HepG2 (cell line): ENCODE results near the gene WWC1. TPM values are rescaled to one million over a fixed set of nuclear protein-coding genes. Genes with fewer than 3 reads are reported as not detected.

Experiments used
- ATM ChIP-seq: fragments of 450-650 bp; IDR thresholded peaks from 2 replicates; pipeline ENCODE4 v1.7.1; 2017; ENCODE audit warnings: mild to moderate bottlenecking, borderline replicate concordance
- CREB1 ChIP-seq, 2 experiments: fragments of 450-650 bp in 1 of 2; IDR thresholded peaks; 2 replicates each; pipeline ENCODE4 v1.6.1; 2016 to 2017; ENCODE audit warnings: control low read depth in 1 of 2, mild to moderate bottlenecking in 1 of 2, missing compliant biosample characterization in 1 of 2, missing genetic modification characterization in 1 of 2
- DNMT3B ChIP-seq: conservative IDR thresholded peaks from 2 replicates; pipeline ENCODE4 v1.6.1; 2016; ENCODE audit warnings: missing biosample characterization, control low read depth
- FOSL2 ChIP-seq: sonication (generic); formaldehyde crosslinking; IDR thresholded peaks from 2 replicates; pipeline ENCODE4 v1.4.0; 2020; ENCODE audit warnings: missing genetic modification reagents
- GATA4 ChIP-seq: sonication (generic); IDR thresholded peaks from 2 replicates; pipeline ENCODE4 v1.6.1; 2016; ENCODE audit warnings: antibody characterized with exemption, low read depth, borderline replicate concordance
- HNRNPK ChIP-seq: fragments of 200-400 bp; formaldehyde crosslinking; IDR thresholded peaks from 2 replicates; pipeline ENCODE4 v1.6.1; 2018; ENCODE audit warnings: low read length, low read depth, moderate library complexity, mild to moderate bottlenecking; ENCODE audit not compliant: poor library complexity, severe bottlenecking
- IKZF4 ChIP-seq: sonication (generic); formaldehyde crosslinking; IDR thresholded peaks from 2 replicates; pipeline ENCODE4 v1.5.1; 2020; ENCODE audit warnings: borderline replicate concordance, mild to moderate bottlenecking, low read depth, missing genetic modification reagents; ENCODE audit errors: not compliant biosample characterization
- KDM4B ChIP-seq: sonication (generic); formaldehyde crosslinking; IDR thresholded peaks from 2 replicates; pipeline ENCODE4 v1.4.0; 2020; ENCODE audit warnings: missing genetic modification reagents
- KDM5A ChIP-seq: fragments of 200-600 bp; sonication (generic); IDR thresholded peaks from 2 replicates; pipeline ENCODE4 v1.7.0; 2018; ENCODE audit warnings: antibody characterized with exemption, mild to moderate bottlenecking, low read length, borderline replicate concordance
- KLF6 ChIP-seq: IDR thresholded peaks from 2 replicates; pipeline ENCODE4 v1.8.0; 2016; ENCODE audit warnings: missing biosample characterization, missing genetic modification reagents
- MED1 ChIP-seq: sonication (generic); formaldehyde crosslinking; IDR thresholded peaks from 2 replicates; pipeline ENCODE4 v1.4.0; 2020; ENCODE audit warnings: missing genetic modification reagents
- NFKB2 ChIP-seq: sonication (generic); formaldehyde crosslinking; IDR thresholded peaks from 2 replicates; pipeline ENCODE4 v1.4.0; 2020; ENCODE audit warnings: missing genetic modification reagents, borderline replicate concordance
- NRL ChIP-seq: sonication (generic); formaldehyde crosslinking; IDR thresholded peaks from 2 replicates; pipeline ENCODE4 v1.5.0; 2020; ENCODE audit warnings: missing genetic modification reagents, mild to moderate bottlenecking, moderate library complexity, borderline replicate concordance
- RARA ChIP-seq: IDR thresholded peaks from 2 replicates; pipeline ENCODE4 v1.6.1; 2016; ENCODE audit warnings: missing genetic modification reagents, missing compliant biosample characterization
- RARG ChIP-seq: sonication (generic); formaldehyde crosslinking; IDR thresholded peaks from 2 replicates; pipeline ENCODE4 v1.4.0; 2020; ENCODE audit warnings: low read depth, mild to moderate bottlenecking, missing genetic modification reagents
- RXRB ChIP-seq: IDR thresholded peaks from 2 replicates; pipeline ENCODE4 v1.6.1; 2016; ENCODE audit warnings: borderline replicate concordance, missing genetic modification reagents, missing compliant biosample characterization
- SOX13 ChIP-seq, 3 experiments: fragments of 450-650 bp in 1 of 3; sonication (generic) in 1 of 3; formaldehyde crosslinking in 1 of 3; IDR thresholded peaks in 2 of 3; conservative IDR thresholded peaks in 1 of 3; 2 replicates each; pipeline versions ENCODE4 v1.5.0 to v1.6.1; 2016 to 2020; ENCODE audit warnings: antibody characterized with exemption in 1 of 3, mild to moderate bottlenecking in 1 of 3, missing compliant biosample characterization in 1 of 3, missing genetic modification reagents in 1 of 3, moderate library complexity in 1 of 3
- XBP1 ChIP-seq: sonication (generic); formaldehyde crosslinking; IDR thresholded peaks from 2 replicates; pipeline ENCODE4 v1.5.0; 2020; ENCODE audit warnings: missing genetic modification reagents
- polyA plus RNA-seq, 8 experiments: library from polyadenylated mRNA; depleted of rRNA in 3 of 8; stranded (reverse) in 7 of 8; unstranded in 1 of 8; fragments of >200 nt; fragmentation: Illumina TruSeq in 4 of 8; extraction: Trizol in 4 of 8; gene quantifications; 2 replicates each; pipeline versions ENCODE4 v1.2.1 to v1.2.3, GENCODE V29; 2011 to 2016; ENCODE audit warnings: low read depth in 4 of 8, missing spikeins in 1 of 8, mixed read lengths in 1 of 8; ENCODE audit not compliant: insufficient read depth in 1 of 8
- total RNA-seq, 5 experiments: library from RNA; depleted of rRNA; stranded (reverse); fragments of >200 nt; fragmentation: Illumina TruSeq; extraction: Trizol; gene quantifications; 2 replicates each; pipeline ENCODE4 v1.2.3, GENCODE V29; 2016; ENCODE audit warnings: low read depth in 1 of 5
- TF ChIP-seq, protein P1 (sequence below): sonication (generic); formaldehyde crosslinking; IDR thresholded peaks from 2 replicates; pipeline ENCODE4 v1.8.0; 2022; ENCODE audit warnings: missing genetic modification reagents, mild to moderate bottlenecking, inconsistent platforms, borderline replicate concordance
- TF ChIP-seq, protein P2 (sequence below): sonication (generic); formaldehyde crosslinking; conservative IDR thresholded peaks from 2 replicates; pipeline ENCODE4 v1.8.0; 2022; ENCODE audit warnings: low read depth, missing genetic modification reagents
- TF ChIP-seq, protein P3 (sequence below): sonication (generic); formaldehyde crosslinking; conservative IDR thresholded peaks from 2 replicates; pipeline ENCODE4 v1.4.0; 2020; ENCODE audit warnings: missing genetic modification reagents
- TF ChIP-seq, protein P4 (sequence below): sonication (generic); formaldehyde crosslinking; IDR thresholded peaks from 2 replicates; pipeline ENCODE4 v1.4.0; 2020; ENCODE audit warnings: low read depth, missing genetic modification reagents

The WWC1 gene
- total and polyA plus RNA-seq, 2 of the 13 experiments (the other 11 are each of a cell fraction or from before 2014, with no cell fraction given), result 8.3 to 17.9 TPM

DNA sequence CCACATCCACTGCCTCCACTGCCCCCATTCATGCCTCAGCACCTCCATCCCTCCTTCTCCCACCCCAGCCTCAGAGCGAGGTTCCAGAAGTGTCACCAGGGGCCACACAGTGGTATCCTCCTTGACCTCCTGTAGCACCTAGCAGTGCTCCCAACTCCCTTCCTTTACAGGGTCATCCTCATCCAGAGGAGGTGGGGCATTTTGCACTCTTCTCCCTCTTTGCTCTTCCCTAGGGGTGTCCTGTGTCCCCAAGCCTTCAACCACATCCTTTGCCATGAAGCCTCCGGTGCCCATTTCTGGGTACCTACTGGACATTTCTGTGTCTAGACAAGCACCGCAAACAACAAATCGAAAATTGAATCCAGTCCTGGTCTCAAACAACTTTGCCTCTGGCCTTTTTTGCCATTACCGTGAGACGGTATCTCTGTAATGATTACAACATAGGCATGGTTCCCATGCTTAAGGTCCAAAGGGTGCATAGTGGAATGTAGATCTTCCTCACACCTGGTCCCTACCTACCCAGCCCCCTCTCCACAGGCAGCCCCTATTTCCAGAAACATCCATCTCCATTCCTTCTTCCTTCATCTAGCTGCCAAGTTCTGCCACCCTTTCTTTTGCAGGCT, 17.6 kb downstream of the WWC1 start (continued):
- TF ChIP-seq, protein P1, sequence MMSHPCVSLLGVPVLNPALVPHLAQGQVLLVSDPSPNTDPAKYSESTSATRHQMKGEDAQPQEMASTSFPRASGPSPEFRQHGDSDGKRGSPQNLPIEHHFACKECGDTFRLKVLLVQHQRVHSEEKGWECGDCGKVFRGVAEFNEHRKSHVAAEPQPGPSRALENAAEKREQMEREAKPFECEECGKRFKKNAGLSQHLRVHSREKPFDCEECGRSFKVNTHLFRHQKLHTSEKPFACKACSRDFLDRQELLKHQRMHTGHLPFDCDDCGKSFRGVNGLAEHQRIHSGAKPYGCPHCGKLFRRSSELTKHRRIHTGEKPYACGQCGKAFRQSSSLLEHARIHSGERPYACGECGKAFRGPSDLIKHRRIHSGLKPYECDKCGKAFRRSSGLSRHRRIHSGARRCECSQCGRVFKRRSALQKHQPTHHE (CRISPR knock-in tag), result no peak
- TF ChIP-seq, protein P2, sequence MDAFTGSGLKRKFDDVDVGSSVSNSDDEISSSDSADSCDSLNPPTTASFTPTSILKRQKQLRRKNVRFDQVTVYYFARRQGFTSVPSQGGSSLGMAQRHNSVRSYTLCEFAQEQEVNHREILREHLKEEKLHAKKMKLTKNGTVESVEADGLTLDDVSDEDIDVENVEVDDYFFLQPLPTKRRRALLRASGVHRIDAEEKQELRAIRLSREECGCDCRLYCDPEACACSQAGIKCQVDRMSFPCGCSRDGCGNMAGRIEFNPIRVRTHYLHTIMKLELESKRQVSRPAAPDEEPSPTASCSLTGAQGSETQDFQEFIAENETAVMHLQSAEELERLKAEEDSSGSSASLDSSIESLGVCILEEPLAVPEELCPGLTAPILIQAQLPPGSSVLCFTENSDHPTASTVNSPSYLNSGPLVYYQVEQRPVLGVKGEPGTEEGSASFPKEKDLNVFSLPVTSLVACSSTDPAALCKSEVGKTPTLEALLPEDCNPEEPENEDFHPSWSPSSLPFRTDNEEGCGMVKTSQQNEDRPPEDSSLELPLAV (CRISPR knock-in tag), result no peak
- no peak for TF ChIP-seq KDM4B
- no peak for TF ChIP-seq ATM
- no peak for TF ChIP-seq DNMT3B
- TF ChIP-seq RXRB (CRISPR knock-in tag), result 0 out of 2 replicates have a peak, but pooled peaks have one; percentile 35
- no peak for TF ChIP-seq XBP1 (CRISPR knock-in tag)
- TF ChIP-seq, protein P3, sequence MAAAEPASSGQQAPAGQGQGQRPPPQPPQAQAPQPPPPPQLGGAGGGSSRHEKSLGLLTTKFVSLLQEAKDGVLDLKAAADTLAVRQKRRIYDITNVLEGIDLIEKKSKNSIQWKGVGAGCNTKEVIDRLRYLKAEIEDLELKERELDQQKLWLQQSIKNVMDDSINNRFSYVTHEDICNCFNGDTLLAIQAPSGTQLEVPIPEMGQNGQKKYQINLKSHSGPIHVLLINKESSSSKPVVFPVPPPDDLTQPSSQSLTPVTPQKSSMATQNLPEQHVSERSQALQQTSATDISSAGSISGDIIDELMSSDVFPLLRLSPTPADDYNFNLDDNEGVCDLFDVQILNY (CRISPR knock-in tag), result no peak
- TF ChIP-seq FOSL2 (CRISPR knock-in tag), result 0 out of 2 replicates have a peak, but pooled peaks have one; percentile 19
- no peak for TF ChIP-seq NFKB2 (CRISPR knock-in tag)
- TF ChIP-seq GATA4, result no peak
- peak; percentile 33; the same call in 1 of the 2 replicates for TF ChIP-seq KLF6
- peak; percentile 36; the same call in 1 of the 2 replicates for TF ChIP-seq MED1 (CRISPR knock-in tag)
- no peak for TF ChIP-seq IKZF4 (CRISPR knock-in tag)
- TF ChIP-seq, protein P4, sequence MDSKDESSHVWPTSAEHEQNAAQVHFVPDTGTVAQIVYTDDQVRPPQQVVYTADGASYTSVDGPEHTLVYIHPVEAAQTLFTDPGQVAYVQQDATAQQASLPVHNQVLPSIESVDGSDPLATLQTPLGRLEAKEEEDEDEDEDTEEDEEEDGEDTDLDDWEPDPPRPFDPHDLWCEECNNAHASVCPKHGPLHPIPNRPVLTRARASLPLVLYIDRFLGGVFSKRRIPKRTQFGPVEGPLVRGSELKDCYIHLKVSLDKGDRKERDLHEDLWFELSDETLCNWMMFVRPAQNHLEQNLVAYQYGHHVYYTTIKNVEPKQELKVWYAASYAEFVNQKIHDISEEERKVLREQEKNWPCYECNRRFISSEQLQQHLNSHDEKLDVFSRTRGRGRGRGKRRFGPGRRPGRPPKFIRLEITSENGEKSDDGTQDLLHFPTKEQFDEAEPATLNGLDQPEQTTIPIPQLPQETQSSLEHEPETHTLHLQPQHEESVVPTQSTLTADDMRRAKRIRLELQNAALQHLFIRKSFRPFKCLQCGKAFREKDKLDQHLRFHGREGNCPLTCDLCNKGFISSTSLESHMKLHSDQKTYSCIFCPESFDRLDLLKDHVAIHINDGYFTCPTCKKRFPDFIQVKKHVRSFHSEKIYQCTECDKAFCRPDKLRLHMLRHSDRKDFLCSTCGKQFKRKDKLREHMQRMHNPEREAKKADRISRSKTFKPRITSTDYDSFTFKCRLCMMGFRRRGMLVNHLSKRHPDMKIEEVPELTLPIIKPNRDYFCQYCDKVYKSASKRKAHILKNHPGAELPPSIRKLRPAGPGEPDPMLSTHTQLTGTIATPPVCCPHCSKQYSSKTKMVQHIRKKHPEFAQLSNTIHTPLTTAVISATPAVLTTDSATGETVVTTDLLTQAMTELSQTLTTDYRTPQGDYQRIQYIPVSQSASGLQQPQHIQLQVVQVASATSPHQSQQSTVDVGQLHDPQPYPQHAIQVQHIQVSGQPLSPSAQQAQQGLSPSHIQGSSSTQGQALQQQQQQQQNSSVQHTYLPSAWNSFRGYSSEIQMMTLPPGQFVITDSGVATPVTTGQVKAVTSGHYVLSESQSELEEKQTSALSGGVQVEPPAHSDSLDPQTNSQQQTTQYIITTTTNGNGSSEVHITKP (CRISPR knock-in tag), result no peak
- TF ChIP-seq HNRNPK, result no peak
- no peak for TF ChIP-seq CREB1 (IDR thresholded peaks at IDR 0.05)
- 0 out of 2 replicates have a peak, but pooled peaks have one; percentile 13 for TF ChIP-seq CREB1 (CRISPR knock-in tag; IDR thresholded peaks at IDR 0.05)
- TF ChIP-seq NRL, result no peak
- no peak for TF ChIP-seq RARG (CRISPR knock-in tag)
- TF ChIP-seq KDM5A, result no peak
- peak; percentile 49 for TF ChIP-seq RARA (CRISPR knock-in tag)
- no peak for TF ChIP-seq SOX13 (IDR thresholded peaks at IDR 0.05)
- peak in 1 of 2 experiments; percentile 52; a peak in 2 of 4 replicates for TF ChIP-seq SOX13 (CRISPR knock-in tag; conservative IDR thresholded peaks at IDR 0.05 in 1 of 2, IDR thresholded peaks at IDR 0.05 in 1 of 2)
